PC-9 (cell line): Measurements from ENCODE around the gene CCDC124. TPM values are rescaled to one million over a fixed set of nuclear protein-coding genes. Genes with fewer than 3 reads are reported as not detected.

Source experiments
- BruUV-seq: library from RNA; stranded (reverse); fragments of 400-500 nt; replicated peaks from 2 replicates; lab custom pipeline; 2021; lab: Mats Ljungman, UMichigan
- CTCF ChIA-PET: fragments of 300-600 bp; sonication (Branson Sonifier 250); formaldehyde crosslinking; loops from one replicate; lab custom pipeline; 2022; ENCODE audit warnings: antibody characterized with exemption; lab: Charles Lee
- POLR2A ChIA-PET: fragments of 300-600 bp; sonication (Branson Sonifier 250); formaldehyde crosslinking; loops from one replicate; lab custom pipeline; 2022; ENCODE audit warnings: antibody characterized with exemption; ENCODE audit not compliant: unreplicated experiment; lab: Charles Lee
- DNase-seq, 2 experiments: peaks; one replicate each; pipeline versions ENCODE4 v3.0.0 to v3.0.0-alpha.2; 2015 to 2022; ENCODE audit warnings: mixed read lengths in 1 of 2
- H2AFZ ChIP-seq: fragments of 200-600 bp; sonication (generic); 2 replicates; pipeline ENCODE4 v1.8.1; 2017; ENCODE audit warnings: antibody characterized with exemption
- H3F3A ChIP-seq: fragments of 200-600 bp; sonication (generic); 2 replicates; pipeline ENCODE4 v1.8.1; 2017; ENCODE audit warnings: antibody characterized with exemption, mild to moderate bottlenecking, low read depth; ENCODE audit not compliant: insufficient read depth
- H3K27ac ChIP-seq: fragments of 200-600 bp; sonication (generic); 2 replicates; pipeline ENCODE4 v1.6.1; 2016; ENCODE audit warnings: mixed run types
- H3K27me3 ChIP-seq: fragments of 200-600 bp; sonication (generic); 2 replicates; pipeline ENCODE4 v1.6.1; 2016; ENCODE audit warnings: low read depth, mixed run types; ENCODE audit not compliant: insufficient read depth
- H3K36me3 ChIP-seq: fragments of 200-600 bp; sonication (generic); 2 replicates; pipeline ENCODE4 v1.6.1; 2016; ENCODE audit warnings: low read depth, mixed run types
- H3K4me1 ChIP-seq: fragments of 200-600 bp; sonication (generic); replicated peaks from 2 replicates; pipeline ENCODE4 v1.6.1; 2016; ENCODE audit warnings: mixed run types; ENCODE audit not compliant: insufficient read depth
- H3K4me2 ChIP-seq: fragments of 200-600 bp; sonication (generic); 2 replicates; pipeline ENCODE4 v1.6.1; 2017; ENCODE audit warnings: mixed run types
- H3K4me3 ChIP-seq: fragments of 200-600 bp; sonication (generic); 2 replicates; pipeline ENCODE4 v1.6.1; 2016; ENCODE audit warnings: mixed run types
- H3K79me2 ChIP-seq: fragments of 200-600 bp; sonication (generic); 2 replicates; pipeline ENCODE4 v1.6.1; 2017; ENCODE audit warnings: low read depth, mixed run types
- H3K9me2 ChIP-seq: fragments of 200-600 bp; sonication (generic); 2 replicates; pipeline ENCODE4 v1.8.1; 2017; ENCODE audit warnings: mild to moderate bottlenecking; ENCODE audit not compliant: insufficient read depth
- H3K9me3 ChIP-seq: fragments of 200-600 bp; sonication (generic); 2 replicates; pipeline ENCODE4 v1.8.1; 2016; ENCODE audit warnings: low read depth; ENCODE audit not compliant: insufficient read depth
- H4K20me1 ChIP-seq: fragments of 200-600 bp; sonication (generic); 2 replicates; pipeline ENCODE4 v1.8.1; 2017; ENCODE audit not compliant: insufficient read depth
- EZH2 ChIP-seq: fragments of 200-600 bp; sonication (generic); IDR thresholded peaks from 2 replicates; pipeline ENCODE4 v1.8.0; 2017; ENCODE audit warnings: antibody characterized with exemption, low read depth
- intact Hi-C: fragments of 100-400 bp; cut with micrococcal nuclease; formaldehyde crosslinking; loops from one replicate; pipeline ENCODE4 v1.10.0; 2022; ENCODE audit not compliant: unreplicated experiment
- total RNA-seq: library from RNA; stranded (reverse); gene quantifications from 2 replicates; pipeline ENCODE4 v1.2.3, GENCODE V29; 2021
- TF ChIP-seq, protein P1 (sequence below): fragments of 200-600 bp; sonication (generic); conservative IDR thresholded peaks from 2 replicates; pipeline ENCODE4 v1.6.1; 2017; ENCODE audit warnings: mixed run types, antibody characterized with exemption, mild to moderate bottlenecking, moderate library complexity

Gene CCDC124
- total RNA-seq, 1 experiment from 2014 or later: 118 TPM

DNA sequence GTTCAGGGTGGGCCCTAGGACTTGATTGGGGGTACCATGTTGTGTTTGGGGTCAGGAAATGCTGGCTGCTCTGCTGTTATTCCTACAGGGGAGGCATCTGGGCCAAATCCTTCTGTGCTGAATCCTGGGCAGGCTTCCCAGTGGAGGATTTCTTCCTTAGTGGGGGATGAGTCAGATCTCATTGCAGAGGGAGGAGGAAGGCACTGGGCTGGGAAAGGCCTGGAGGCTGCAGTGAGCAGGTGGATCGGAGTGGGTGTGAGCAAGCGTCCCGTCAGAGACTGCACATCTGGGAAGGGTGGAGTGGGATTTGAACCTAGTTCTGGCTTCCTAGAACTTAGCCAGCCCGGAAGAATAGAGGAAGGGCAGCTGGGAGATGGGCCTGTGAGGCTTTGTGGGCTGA lies 11.5 kb downstream of the CCDC124 start:
- Histone ChIP-seq H3K36me3 (no peaks in the 10 kb centered on the region; the same call in 1 of the 2 replicates), H3K4me3 (no peak overlapping the region), H3K4me1 (peaks cover 6% of the 10 kb centered on the region; the same call in 1 of the 2 replicates), H3K27me3 (peaks cover 5% of the 10 kb centered on the region), H4K20me1 (no peaks in the 10 kb centered on the region; the same call in 1 of the 2 replicates), H2AFZ (no peak overlapping the region), H3K79me2 (no peaks in the 10 kb centered on the region), H3K4me2 (no peak overlapping the region), H3K27ac (no peak overlapping the region), H3F3A (peaks cover 42% of the 10 kb centered on the region), H3K9me3 (no peaks in the 10 kb centered on the region), H3K9me2 (no peaks in the 10 kb centered on the region)
- ChIA-PET POLR2A (interaction anchor here (0.6 kb wide), 1 partner anchor 51 kb away, joined by 9 read pairs; no protein-coding TSS in a partner anchor), CTCF (interaction anchor here (0.6 kb wide), 1 partner anchor 69 kb away, joined by 7 read pairs; no protein-coding TSS in a partner anchor)
- DNase-seq: no peak
- TF ChIP-seq, protein P1, sequence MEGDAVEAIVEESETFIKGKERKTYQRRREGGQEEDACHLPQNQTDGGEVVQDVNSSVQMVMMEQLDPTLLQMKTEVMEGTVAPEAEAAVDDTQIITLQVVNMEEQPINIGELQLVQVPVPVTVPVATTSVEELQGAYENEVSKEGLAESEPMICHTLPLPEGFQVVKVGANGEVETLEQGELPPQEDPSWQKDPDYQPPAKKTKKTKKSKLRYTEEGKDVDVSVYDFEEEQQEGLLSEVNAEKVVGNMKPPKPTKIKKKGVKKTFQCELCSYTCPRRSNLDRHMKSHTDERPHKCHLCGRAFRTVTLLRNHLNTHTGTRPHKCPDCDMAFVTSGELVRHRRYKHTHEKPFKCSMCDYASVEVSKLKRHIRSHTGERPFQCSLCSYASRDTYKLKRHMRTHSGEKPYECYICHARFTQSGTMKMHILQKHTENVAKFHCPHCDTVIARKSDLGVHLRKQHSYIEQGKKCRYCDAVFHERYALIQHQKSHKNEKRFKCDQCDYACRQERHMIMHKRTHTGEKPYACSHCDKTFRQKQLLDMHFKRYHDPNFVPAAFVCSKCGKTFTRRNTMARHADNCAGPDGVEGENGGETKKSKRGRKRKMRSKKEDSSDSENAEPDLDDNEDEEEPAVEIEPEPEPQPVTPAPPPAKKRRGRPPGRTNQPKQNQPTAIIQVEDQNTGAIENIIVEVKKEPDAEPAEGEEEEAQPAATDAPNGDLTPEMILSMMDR: no peak
- TF ChIP-seq EZH2: no peak
- no TSS peak for BruUV-seq
- intact Hi-C loops: no loop called here

DNA sequence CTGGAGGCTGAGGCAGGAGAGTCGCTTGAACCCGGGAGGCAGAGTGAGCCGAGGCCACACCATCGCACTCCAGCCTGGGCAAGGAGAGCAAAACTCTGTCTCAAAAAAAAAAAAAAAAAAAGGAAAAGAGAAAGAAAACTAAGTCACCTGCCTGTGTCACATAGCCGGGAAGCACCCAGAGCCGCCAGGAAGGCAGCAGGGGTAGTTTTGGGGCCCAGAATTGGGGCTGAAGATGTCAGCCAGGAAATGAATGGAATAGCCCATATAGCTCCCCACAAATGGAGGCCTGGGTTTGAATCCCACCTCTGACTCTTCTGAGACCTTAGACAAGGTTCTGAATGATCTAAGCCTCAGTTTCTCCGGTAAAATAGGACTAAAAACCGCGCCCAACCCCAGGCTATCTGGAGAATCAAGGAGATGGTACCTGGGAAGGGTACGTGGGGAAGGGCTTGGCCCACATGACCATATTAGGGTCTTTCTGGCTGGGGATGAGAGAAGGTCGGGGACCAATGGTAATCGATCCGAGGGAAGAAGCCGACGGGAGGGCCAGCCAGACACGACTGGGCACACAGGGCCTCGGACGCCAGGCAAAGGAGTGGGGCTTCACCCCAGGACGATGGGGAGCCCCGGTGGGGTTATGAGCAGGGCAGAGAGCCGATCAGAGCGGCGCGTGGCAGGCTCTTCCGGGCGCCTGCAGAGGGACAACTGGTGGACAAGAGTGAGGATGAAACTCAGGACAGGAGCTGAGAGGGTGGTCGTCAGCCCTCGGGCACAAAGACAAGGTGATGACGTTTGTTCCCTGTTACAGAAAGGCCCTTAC lies 14.4 kb downstream of the CCDC124 start:
- POLR2A ChIA-PET: no interaction called here
- peaks cover 34% of the 10 kb centered on the region for H3K27me3 ChIP-seq
- peak overlapping the region; percentile 77 for H3K4me3 ChIP-seq
- intact Hi-C loops: loop anchor here (2.0 kb wide), 1 partner anchor 50 kb away; no protein-coding TSS in a partner anchor
- peak overlapping the region; percentile 100 for H3K4me2 ChIP-seq
- TF ChIP-seq EZH2: no peak
- TF ChIP-seq, protein P1: no peak
- H3K79me2 ChIP-seq: no peaks in the 10 kb centered on the region
- no peak for DNase-seq
- no TSS peak for BruUV-seq
- H3K36me3 ChIP-seq: no peaks in the 10 kb centered on the region
- no peak overlapping the region for H3K27ac ChIP-seq
- peaks cover 26% of the 10 kb centered on the region for H3K4me1 ChIP-seq
- CTCF ChIA-PET: interaction anchor here (0.6 to 1.3 kb wide), 5 partner anchors 14 to 477 kb away, joined by 4 to 15 read pairs (median 10); partner anchors contain the start of gene CCDC124
- H2AFZ ChIP-seq: peak overlapping the region; percentile 82
- no peaks in the 10 kb centered on the region for H3K9me3 ChIP-seq
- peaks cover 56% of the 10 kb centered on the region for H3F3A ChIP-seq
- no peaks in the 10 kb centered on the region; the same call in 1 of the 2 replicates for H4K20me1 ChIP-seq
- H3K9me2 ChIP-seq: no peaks in the 10 kb centered on the region

DNA sequence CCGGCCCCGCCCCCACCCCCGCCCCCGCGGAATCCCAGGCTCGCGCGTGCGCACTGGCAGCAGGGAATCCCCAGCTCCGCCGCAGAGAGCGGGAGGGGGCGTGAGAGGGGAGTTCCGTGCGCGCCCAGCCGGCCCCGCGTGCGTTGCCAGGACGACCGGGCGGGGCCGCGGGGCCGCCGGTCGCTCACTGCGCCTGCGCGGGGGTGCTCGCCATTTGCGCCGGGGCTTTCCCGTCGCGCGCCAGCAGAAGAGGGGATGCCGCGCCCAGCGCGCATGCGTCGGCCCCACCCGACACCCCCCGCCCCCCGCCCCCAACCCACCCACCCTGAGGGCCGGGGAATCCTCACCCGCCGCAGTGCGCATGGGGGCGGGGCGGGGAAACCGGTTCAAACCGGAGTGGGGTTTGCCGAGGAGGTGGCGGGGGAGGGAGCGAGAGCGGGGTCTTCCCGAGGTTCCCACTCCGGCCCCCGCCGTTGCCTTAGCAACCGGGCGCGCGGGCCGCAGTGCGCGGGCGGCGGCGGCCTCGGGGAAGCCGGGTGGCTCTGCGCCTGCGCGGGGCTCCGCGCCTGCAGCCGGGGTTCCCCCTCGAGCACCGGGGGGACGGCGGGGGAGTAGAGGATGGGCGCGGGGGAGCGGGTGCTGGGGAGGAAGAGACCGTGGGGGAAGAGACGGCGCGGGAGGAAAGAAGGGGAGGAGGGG lies 15.1 kb downstream of the CCDC124 start:
- DNase-seq: peak; percentile 76 to 95
- no peaks in the 10 kb centered on the region for H3K79me2 ChIP-seq
- peaks cover 26% of the 10 kb centered on the region for H3K4me1 ChIP-seq
- intact Hi-C loops: loop anchor here (2.0 kb wide), 1 partner anchor 49 kb away; no protein-coding TSS in a partner anchor
- no peaks in the 10 kb centered on the region for H3K36me3 ChIP-seq
- H3K4me3 ChIP-seq: peak overlapping the region; percentile 62; the same call in 1 of the 2 replicates
- TF ChIP-seq EZH2: no peak
- TF ChIP-seq, protein P1: no peak
- ChIA-PET POLR2A (no interaction called here), CTCF (interaction anchor here (0.6 to 1.3 kb wide), 5 partner anchors 15 to 327 kb away, joined by 3 to 15 read pairs (median 10); partner anchors contain the start of gene CCDC124)
- no peak overlapping the region for H3K27ac ChIP-seq
- H3K9me2 ChIP-seq: no peaks in the 10 kb centered on the region
- no peaks in the 10 kb centered on the region; the same call in 1 of the 2 replicates for H4K20me1 ChIP-seq
- no TSS peak for BruUV-seq
- peaks cover 56% of the 10 kb centered on the region for H3F3A ChIP-seq
- peaks cover 41% of the 10 kb centered on the region for H3K27me3 ChIP-seq
- H3K4me2 ChIP-seq: peak overlapping the region; percentile 72
- no peak overlapping the region for H2AFZ ChIP-seq
- H3K9me3 ChIP-seq: no peaks in the 10 kb centered on the region
